ENCODE measurements around the gene SPAG16.

Gene SPAG16

GRCh38 chr2:214185546-214185945, 901.3 kb downstream of the SPAG16 start:
- no peak for DNase-seq (ENCODE audit: low read depth, low spot score)
- TF ChIP-seq CTCF (IDR thresholded peaks at IDR 0.05; ENCODE audit: low read depth, low read length): no peak
- in situ Hi-C loops (cut with HindIII; ENCODE audit: low sequenced_read_pairs): no loop called here
- no peak overlapping the region for H3K4me3 ChIP-seq (ENCODE audit: low read depth, low read length)

- TF ChIP-seq CTCF (IDR thresholded peaks at IDR 0.05; ENCODE audit: low read depth, low read length): no peak
- H3K4me3 ChIP-seq (ENCODE audit: low read depth, low read length): no peak overlapping the region
- no peak for DNase-seq (ENCODE audit: low read depth, low spot score)
- in situ Hi-C loops (cut with HindIII; ENCODE audit: low sequenced_read_pairs): no loop called here
Measured at GRCh38 chr2:214192711-214193110, 908.4 kb downstream of the SPAG16 start.

GRCh38 chr2:214193943-214194342, 909.7 kb downstream of the SPAG16 start:
- in situ Hi-C loops (cut with HindIII; ENCODE audit: low sequenced_read_pairs): no loop called here
- peak; percentile 68 for DNase-seq (ENCODE audit: low read depth, low spot score)
- H3K4me3 ChIP-seq (ENCODE audit: low read depth, low read length): no peak overlapping the region
- no peak for TF ChIP-seq CTCF (IDR thresholded peaks at IDR 0.05; ENCODE audit: low read depth, low read length)

- no peak for DNase-seq (ENCODE audit: low read depth, low spot score)
- H3K4me3 ChIP-seq (ENCODE audit: low read depth, low read length): no peak overlapping the region
- TF ChIP-seq CTCF (IDR thresholded peaks at IDR 0.05; ENCODE audit: low read depth, low read length): no peak
- in situ Hi-C loops (cut with HindIII; ENCODE audit: low sequenced_read_pairs): no loop called here
Measured at GRCh38 chr2:214196260-214196659, 912.0 kb downstream of the SPAG16 start.

GRCh38 chr2:214201892-214202291, 917.6 kb downstream of the SPAG16 start:
- in situ Hi-C loops (cut with HindIII; ENCODE audit: low sequenced_read_pairs): no loop called here
- H3K4me3 ChIP-seq (ENCODE audit: low read depth, low read length): no peak overlapping the region
- no peak for DNase-seq (ENCODE audit: low read depth, low spot score)
- TF ChIP-seq CTCF (IDR thresholded peaks at IDR 0.05; ENCODE audit: low read depth, low read length): no peak

- peak; percentile 11 for DNase-seq (ENCODE audit: low read depth, low spot score)
- TF ChIP-seq CTCF (IDR thresholded peaks at IDR 0.05; ENCODE audit: low read depth, low read length): no peak
- no peak overlapping the region for H3K4me3 ChIP-seq (ENCODE audit: low read depth, low read length)
- in situ Hi-C loops (cut with HindIII; ENCODE audit: low sequenced_read_pairs): no loop called here
Measured at GRCh38 chr2:214203214-214203613, 919.0 kb downstream of the SPAG16 start.

GRCh38 chr2:214203744-214204289, 919.6 kb downstream of the SPAG16 start:
- no peak overlapping the region for H3K4me3 ChIP-seq (ENCODE audit: low read depth, low read length)
- in situ Hi-C loops (cut with HindIII; ENCODE audit: low sequenced_read_pairs): no loop called here
- no peak for DNase-seq (ENCODE audit: low read depth, low spot score)
- TF ChIP-seq CTCF (IDR thresholded peaks at IDR 0.05; ENCODE audit: low read depth, low read length): no peak
